Hypothalamus (tissue), 51 donors: ENCODE measurements around the gene CASP10.
"Not testable (repeated sequence)": the region's sequence is repeated elsewhere in the genome, so short reads cannot be mapped to it uniquely, and the experiment has no call there.

Experiments used
- DNase-seq, 51 donors: peaks; one replicate each; lab custom pipeline; 2025; lab: John Stamatoyannopoulos, UW

The CASP10 gene

GRCh38 chr2:201182650-201183364, at the start of gene CASP10:
Gene CASP10, plus strand, starts transcription at chr2:201183141. Its CDS starts 2,637 bp downstream, at chr2:201185778.
- peak in 1 of 51 donors; percentile 11 for DNase-seq

- DNase-seq: no peak
Measured at GRCh38 chr2:201135386-201135785, 47.6 kb upstream of the CASP10 start.

GRCh38 chr2:201136889-201137321, 46.0 kb upstream of the CASP10 start:
- DNase-seq: no peak

- no peak for DNase-seq
Measured at GRCh38 chr2:201137505-201138400, 45.2 kb upstream of the CASP10 start.

- DNase-seq: no peak
Measured at GRCh38 chr2:201138401-201138970, 44.5 kb upstream of the CASP10 start.

GRCh38 chr2:201138986-201139781, 43.8 kb upstream of the CASP10 start:
- not testable (repeated sequence) for DNase-seq

GRCh38 chr2:201139836-201140604, 42.9 kb upstream of the CASP10 start:
- DNase-seq: no peak

- no peak for DNase-seq
Measured at GRCh38 chr2:201144101-201145051, 38.6 kb upstream of the CASP10 start.

- no peak for DNase-seq
Measured at GRCh38 chr2:201148434-201148990, 34.4 kb upstream of the CASP10 start.

- peak in 1 of 51 donors; percentile 13 for DNase-seq
Measured at GRCh38 chr2:201149064-201149820, 33.7 kb upstream of the CASP10 start.

GRCh38 chr2:201149821-201150165, 33.1 kb upstream of the CASP10 start:
- DNase-seq: not testable (repeated sequence)

- DNase-seq: no peak
Measured at GRCh38 chr2:201150454-201151020, 32.4 kb upstream of the CASP10 start.

- DNase-seq: peak in 1 of 51 donors; percentile 12
Measured at GRCh38 chr2:201151127-201151981, 31.6 kb upstream of the CASP10 start.

GRCh38 chr2:201152517-201152916, 30.4 kb upstream of the CASP10 start:
- DNase-seq: no peak

- no peak for DNase-seq
Measured at GRCh38 chr2:201152999-201153815, 29.7 kb upstream of the CASP10 start.
